Parathyroid adenoma (tissue), 2 donors: ENCODE results near the gene TUBA4A.

Experiments
- H2AFZ ChIP-seq: fragments of 300-600 bp; sonication (generic); one replicate; pipeline ENCODE4 v1.7.0; 2017; ENCODE audit warnings: antibody characterized with exemption, mild to moderate bottlenecking
- H3K27ac ChIP-seq: fragments of 300-600 bp; sonication (generic); one replicate; pipeline ENCODE4 v1.7.0; 2017
- H3K27me3 ChIP-seq: fragments of 300-600 bp; sonication (generic); one replicate; pipeline ENCODE4 v1.7.0; 2017; ENCODE audit warnings: low read length; ENCODE audit not compliant: control insufficient read depth, insufficient read depth
- H3K36me3 ChIP-seq: fragments of 300-600 bp; sonication (generic); one replicate; pipeline ENCODE4 v1.7.0; 2017; ENCODE audit warnings: low read length; ENCODE audit not compliant: control insufficient read depth, insufficient read depth
- H3K4me1 ChIP-seq: fragments of 300-600 bp; sonication (generic); one replicate; pipeline ENCODE4 v1.7.0; 2017; ENCODE audit warnings: control low read depth
- H3K4me2 ChIP-seq: fragments of 300-600 bp; sonication (generic); one replicate; pipeline ENCODE4 v1.7.0; 2017; ENCODE audit warnings: low read length
- H3K4me3 ChIP-seq: fragments of 300-600 bp; sonication (generic); one replicate; pipeline ENCODE4 v1.7.0; 2017; ENCODE audit warnings: low read depth, low read length
- H3K79me2 ChIP-seq: fragments of 300-600 bp; sonication (generic); one replicate; pipeline ENCODE4 v1.7.0; 2017; ENCODE audit warnings: control low read depth
- H3K9ac ChIP-seq: fragments of 300-600 bp; sonication (generic); one replicate; pipeline ENCODE4 v1.7.0; 2017; ENCODE audit warnings: mild to moderate bottlenecking
- H3K9me3 ChIP-seq: fragments of 300-600 bp; sonication (generic); one replicate; pipeline ENCODE4 v1.7.0; 2017; ENCODE audit warnings: low read length; ENCODE audit not compliant: control insufficient read depth
- CTCF ChIP-seq: fragments of 300-600 bp; sonication (generic); IDR thresholded peaks from one replicate; pipeline ENCODE4 v1.7.0; 2017; ENCODE audit warnings: antibody characterized with exemption, mild to moderate bottlenecking
- donor health status: primary hyperparathyroidism.

The TUBA4A gene

GRCh38 chr2:219253753-219254589, at the start of gene TUBA4A:
Gene TUBA4A, minus strand, starts transcription at chr2:219253918. Its CDS starts 60 bp downstream, at chr2:219253858.
- TF ChIP-seq CTCF: peak; percentile 6
- H3K27me3 ChIP-seq: no peaks in the 10 kb centered on the region
- H2AFZ ChIP-seq: peak within 1 kb of the TSS; percentile 72
- no peaks in the 10 kb centered on the region for H3K36me3 ChIP-seq
- H3K9ac ChIP-seq: peak within 1 kb of the TSS; percentile 8
- peaks cover 2% of the 10 kb centered on the region for H3K79me2 ChIP-seq
- no peaks in the 10 kb centered on the region for H3K9me3 ChIP-seq
- H3K4me1 ChIP-seq: peaks cover 30% of the 10 kb centered on the region
- H3K4me2 ChIP-seq: peak within 1 kb of the TSS; percentile 97
- H3K4me3 ChIP-seq: peak within 1 kb of the TSS; percentile 73
- H3K27ac ChIP-seq: peak within 1 kb of the TSS; percentile 75

GRCh38 chr2:219302412-219302968, 48.8 kb upstream of the TUBA4A start:
- Histone ChIP-seq H3K9ac (no peak overlapping the region), H3K27me3 (no peaks in the 10 kb centered on the region), H3K36me3 (no peaks in the 10 kb centered on the region), H3K27ac (no peak overlapping the region), H3K4me2 (no peak overlapping the region), H3K4me1 (no peaks in the 10 kb centered on the region), H3K4me3 (no peak overlapping the region), H2AFZ (no peak overlapping the region), H3K79me2 (peaks cover 2% of the 10 kb centered on the region), H3K9me3 (no peaks in the 10 kb centered on the region)
- TF ChIP-seq CTCF: no peak

DNA sequence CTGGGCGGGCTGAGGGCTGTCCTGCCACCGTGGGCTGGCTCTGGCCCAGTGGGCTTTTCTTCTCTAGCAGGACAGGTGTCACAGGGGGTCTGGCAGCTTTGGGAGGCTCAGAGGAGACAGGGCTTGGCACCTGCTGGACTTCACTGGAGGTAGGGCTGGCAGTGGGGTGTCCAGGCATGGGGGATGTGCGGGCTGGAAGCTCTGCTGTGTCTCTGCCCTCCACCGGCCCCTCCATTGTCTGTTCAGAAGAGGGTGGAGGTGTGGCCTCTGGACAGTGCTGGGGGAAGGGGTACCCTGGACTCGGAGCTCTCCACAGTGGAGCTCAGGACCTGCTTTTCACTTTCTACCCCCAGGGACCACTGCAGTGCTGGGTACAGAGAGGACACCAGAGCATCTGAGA, 46.3 kb upstream of the TUBA4A start:
- Histone ChIP-seq H3K79me2 (peaks cover 2% of the 10 kb centered on the region), H3K27me3 (no peaks in the 10 kb centered on the region), H2AFZ (no peak overlapping the region), H3K4me2 (no peak overlapping the region), H3K4me3 (no peak overlapping the region), H3K27ac (no peak overlapping the region), H3K36me3 (no peaks in the 10 kb centered on the region), H3K9me3 (no peaks in the 10 kb centered on the region), H3K4me1 (peaks cover 3% of the 10 kb centered on the region), H3K9ac (no peak overlapping the region)
- TF ChIP-seq CTCF: no peak

DNA sequence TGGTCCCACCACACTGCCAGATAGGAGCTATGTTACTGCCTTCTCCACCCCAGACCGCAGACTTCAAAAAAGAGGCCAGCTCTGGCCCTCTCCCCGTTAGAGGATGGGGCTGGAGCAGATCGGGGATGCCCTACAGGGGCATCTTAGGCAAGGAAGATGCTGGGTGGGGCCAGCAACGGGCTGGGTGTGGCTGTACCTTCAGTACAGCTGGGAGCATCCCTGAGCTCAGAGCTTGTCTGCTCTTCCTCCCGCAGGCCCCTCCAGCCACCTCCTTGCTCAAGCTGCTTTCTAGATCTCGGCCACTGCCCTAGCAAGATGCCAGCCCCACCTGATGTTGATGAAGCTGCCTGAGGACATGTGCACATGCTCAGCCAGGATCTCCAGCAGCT, 45.6 kb upstream of the TUBA4A start:
- Histone ChIP-seq H3K36me3 (no peaks in the 10 kb centered on the region), H3K27me3 (no peaks in the 10 kb centered on the region), H3K9ac (no peak overlapping the region), H3K79me2 (peaks cover 2% of the 10 kb centered on the region), H3K27ac (no peak overlapping the region), H3K4me2 (no peak overlapping the region), H3K4me3 (no peak overlapping the region), H2AFZ (no peak overlapping the region), H3K9me3 (no peaks in the 10 kb centered on the region), H3K4me1 (peaks cover 5% of the 10 kb centered on the region)
- TF ChIP-seq CTCF: no peak
